T-helper 9 cell (primary cell): Measurements from ENCODE around the gene NR6A1.
"Not testable (repeated sequence)": the region's sequence is repeated elsewhere in the genome, so short reads cannot be mapped to it uniquely, and the experiment has no call there.

Source experiments
- DNase-seq: peaks from one replicate; pipeline ENCODE4 v3.0.0-alpha.2; 2020

Gene NR6A1

GRCh38 chr9:124758061-124758460 lies 13.1 kb downstream of the NR6A1 start:
- DNase-seq: no peak

- no peak for DNase-seq
Observed at GRCh38 chr9:124757616-124758015, 13.5 kb downstream of the NR6A1 start.

DNA sequence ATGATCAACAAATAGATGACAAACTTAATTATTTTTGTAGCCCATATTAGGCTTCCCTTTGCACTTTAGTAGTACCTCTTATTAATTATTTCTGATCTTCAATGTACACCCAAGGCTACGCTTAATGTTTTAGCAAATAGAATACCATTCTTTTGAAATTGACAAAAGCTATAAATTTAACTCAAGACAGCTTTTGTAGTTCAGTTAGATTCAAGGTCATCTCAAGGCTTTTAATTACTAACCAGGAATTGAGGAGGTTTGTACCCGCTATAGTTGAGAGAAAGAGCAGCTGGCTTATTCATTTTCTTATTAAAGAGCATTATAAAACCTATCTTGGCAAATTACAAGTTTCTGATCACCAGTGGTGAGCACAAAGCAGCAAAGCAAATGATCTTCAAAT lies 15.1 kb downstream of the NR6A1 start:
- DNase-seq: no peak

DNA sequence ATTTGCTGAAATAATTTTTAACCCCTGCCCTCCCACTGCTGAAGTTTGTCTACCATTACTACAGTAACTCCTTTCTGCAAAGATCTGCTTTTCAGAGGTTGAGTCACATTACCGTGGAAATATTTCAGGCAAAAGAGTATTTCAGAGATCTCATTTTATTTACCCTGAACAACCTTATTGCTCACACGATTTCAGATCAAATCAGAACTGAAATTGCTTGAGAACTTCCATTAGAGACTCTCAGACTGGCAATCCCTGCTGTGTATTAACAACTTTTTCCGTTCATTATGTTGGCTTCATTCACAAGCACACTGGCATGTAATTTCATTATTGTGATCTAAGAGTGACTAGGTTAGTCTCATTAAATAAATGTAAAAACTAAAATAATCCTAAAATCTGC lies 16.1 kb downstream of the NR6A1 start:
- no peak for DNase-seq

- no peak for DNase-seq
Observed at GRCh38 chr9:124754289-124754688, 16.8 kb downstream of the NR6A1 start.

GRCh38 chr9:124752967-124753366 lies 18.1 kb downstream of the NR6A1 start:
- DNase-seq: no peak

DNA sequence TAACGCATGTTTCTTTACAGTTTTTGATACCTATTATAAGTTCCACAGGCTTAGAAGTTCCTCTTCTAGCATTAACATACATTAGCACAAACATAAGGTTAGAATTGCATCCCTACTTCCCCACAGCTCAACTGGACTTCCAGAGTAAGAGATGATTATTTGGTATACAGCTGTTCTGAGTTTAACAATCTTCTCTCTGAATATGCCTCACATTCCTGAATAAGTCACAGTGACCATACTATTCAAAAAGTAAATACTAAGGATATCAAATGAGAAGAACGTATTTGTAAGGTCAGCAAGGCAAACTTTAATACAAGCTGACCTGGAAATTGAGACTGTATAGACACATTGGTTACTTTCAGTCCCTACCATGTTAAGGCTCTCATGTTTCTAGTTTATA lies 21.3 kb downstream of the NR6A1 start:
- no peak for DNase-seq

DNA sequence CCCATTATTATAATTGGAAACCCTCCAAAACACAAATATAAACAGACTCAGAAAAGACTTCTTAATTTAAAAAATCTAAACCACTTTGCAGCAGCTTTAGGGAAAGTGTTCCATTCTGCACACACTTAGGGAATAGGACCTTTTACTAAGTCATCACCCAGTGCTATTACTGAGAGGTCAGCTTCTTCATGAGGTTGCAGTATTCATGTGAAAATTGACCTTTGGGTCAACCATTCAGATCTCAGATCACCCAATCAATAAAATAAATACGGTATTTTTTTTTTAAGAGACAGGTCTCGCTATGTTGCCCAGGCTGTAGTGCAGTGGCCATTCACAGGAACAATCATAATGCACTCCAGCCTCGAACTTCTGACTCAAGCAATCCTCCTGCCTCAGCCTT lies 21.8 kb downstream of the NR6A1 start:
- no peak for DNase-seq

DNA sequence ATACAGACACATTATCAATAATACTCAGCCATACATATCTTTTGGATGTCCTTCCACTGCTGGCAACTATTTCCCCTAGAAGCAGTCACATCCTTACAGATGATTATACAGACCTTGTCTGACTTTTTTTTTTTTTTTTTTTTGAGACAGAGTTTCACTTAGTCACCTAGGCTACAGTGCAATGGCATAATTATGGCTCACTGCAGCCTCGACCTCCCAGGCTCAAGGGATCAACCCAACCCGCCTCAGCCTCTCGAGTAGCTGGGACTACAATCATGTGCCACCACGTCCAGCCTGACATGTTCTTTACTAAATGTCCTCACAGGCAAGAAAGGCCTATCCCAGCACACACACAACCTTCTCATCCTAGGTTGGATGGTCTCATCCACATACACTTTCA lies 24.0 kb downstream of the NR6A1 start:
- DNase-seq: no peak

GRCh38 chr9:124743686-124744348 lies 27.3 kb downstream of the NR6A1 start:
- DNase-seq: no peak

DNA sequence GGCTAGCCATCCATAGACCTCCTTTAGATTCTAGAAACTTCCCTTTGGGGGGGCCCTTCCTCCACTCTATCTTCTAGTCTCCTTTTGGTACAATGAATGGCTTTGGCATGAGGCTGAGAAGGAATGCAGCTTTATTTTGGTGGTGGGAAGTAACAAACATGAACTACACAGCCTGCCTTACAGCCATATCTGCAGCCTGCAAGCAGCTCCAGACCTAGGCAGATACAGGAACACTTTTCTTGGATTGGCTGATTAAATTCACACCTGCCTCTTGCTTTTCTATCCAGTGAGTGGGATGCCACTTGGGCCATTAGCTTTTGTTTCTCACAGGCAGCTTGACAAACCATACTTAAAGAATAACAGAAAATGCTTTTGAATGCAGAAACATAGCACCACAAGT lies 28.2 kb downstream of the NR6A1 start:
- DNase-seq: no peak

GRCh38 chr9:124741662-124742061 lies 29.4 kb downstream of the NR6A1 start:
- DNase-seq: no peak

DNA sequence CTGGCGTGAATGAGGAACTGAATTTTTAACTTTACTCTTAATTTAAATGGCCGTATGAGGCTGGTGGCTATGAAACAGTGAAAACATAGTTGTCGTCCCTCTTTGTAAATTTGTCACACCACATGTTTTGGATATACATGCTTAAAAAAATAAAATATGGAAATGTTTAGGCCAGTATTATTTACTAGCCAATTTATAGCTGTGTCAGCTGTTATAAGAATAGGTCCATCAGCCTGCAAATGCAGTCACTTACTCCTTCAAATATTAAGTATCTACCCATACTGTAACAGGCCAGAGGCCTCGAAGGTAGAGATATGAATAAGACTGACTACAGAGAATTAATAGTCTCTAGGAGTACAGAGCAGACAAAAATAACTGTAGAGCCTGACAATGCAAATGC lies 30.0 kb downstream of the NR6A1 start:
- no peak for DNase-seq

GRCh38 chr9:124739360-124739759 lies 31.8 kb downstream of the NR6A1 start:
- DNase-seq: no peak

GRCh38 chr9:124738075-124738474 lies 33.0 kb downstream of the NR6A1 start:
- not testable (repeated sequence) for DNase-seq

DNA sequence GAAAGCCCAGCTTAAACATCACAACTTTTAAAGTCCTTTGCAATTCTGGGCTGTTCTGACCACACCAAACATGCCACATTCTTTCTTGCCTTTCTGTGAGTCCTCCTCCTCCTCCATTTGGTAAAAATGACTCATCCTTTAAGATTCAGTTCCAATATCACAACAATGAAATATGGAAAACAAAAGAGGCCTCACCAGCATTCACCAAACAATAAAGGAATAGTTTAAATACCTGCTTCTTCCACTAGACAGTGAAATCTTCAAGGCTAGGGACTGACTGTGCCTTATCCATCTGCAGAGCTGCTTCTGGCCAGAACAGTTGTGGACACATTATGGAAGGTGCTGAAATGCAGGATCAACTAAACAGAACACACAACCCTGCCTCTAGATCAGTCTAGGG lies 36.0 kb downstream of the NR6A1 start:
- DNase-seq: no peak

DNA sequence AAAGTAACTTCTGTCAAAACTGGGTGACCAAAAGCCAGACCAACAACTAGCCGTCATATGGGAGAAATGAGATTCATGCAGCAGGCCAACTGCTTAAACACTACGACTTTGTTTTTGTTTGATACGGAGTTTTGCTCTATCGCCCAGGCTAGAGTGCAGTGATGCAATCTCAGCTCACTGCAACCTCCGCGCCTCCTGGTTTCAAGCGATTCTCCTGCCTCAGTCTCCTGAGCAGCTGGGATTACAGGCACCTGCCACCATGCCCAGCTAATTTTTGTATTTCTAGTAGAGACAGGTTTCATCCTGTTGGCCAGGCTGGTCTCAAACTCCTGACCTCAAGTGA lies 36.4 kb downstream of the NR6A1 start:
- not testable (repeated sequence) for DNase-seq

GRCh38 chr9:124733964-124734740 lies 37.0 kb downstream of the NR6A1 start:
- DNase-seq: no peak

GRCh38 chr9:124730772-124731171 lies 40.3 kb downstream of the NR6A1 start:
- no peak for DNase-seq

GRCh38 chr9:124726886-124727285 lies 44.2 kb downstream of the NR6A1 start:
- no peak for DNase-seq

GRCh38 chr9:124725068-124725452 lies 46.1 kb downstream of the NR6A1 start:
- DNase-seq: no peak

- no peak for DNase-seq
Observed at GRCh38 chr9:124724415-124725067, 46.6 kb downstream of the NR6A1 start.

- no peak for DNase-seq
Observed at GRCh38 chr9:124723352-124723751, 47.8 kb downstream of the NR6A1 start.
